ENCODE measurements around the gene POLR2C.
"Not testable (repeated sequence)": the region's sequence is repeated elsewhere in the genome, so short reads cannot be mapped to it uniquely, and the experiment has no call there.

POLR2C gene

GRCh38 chr16:57462209-57462977 is at the start of gene POLR2C:
Gene POLR2C, plus strand, starts transcription at chr16:57462679. Its CDS starts 46 bp downstream, at chr16:57462725.
- DNase-seq (ENCODE audit: insufficient read length, low spot score), result peak; percentile 82
- FAIRE-seq, result peak; percentile 96

GRCh38 chr16:57413301-57413730 is 49.2 kb upstream of the POLR2C start:
- no peak for DNase-seq (ENCODE audit: insufficient read length, low spot score)
- no peak for FAIRE-seq

DNA sequence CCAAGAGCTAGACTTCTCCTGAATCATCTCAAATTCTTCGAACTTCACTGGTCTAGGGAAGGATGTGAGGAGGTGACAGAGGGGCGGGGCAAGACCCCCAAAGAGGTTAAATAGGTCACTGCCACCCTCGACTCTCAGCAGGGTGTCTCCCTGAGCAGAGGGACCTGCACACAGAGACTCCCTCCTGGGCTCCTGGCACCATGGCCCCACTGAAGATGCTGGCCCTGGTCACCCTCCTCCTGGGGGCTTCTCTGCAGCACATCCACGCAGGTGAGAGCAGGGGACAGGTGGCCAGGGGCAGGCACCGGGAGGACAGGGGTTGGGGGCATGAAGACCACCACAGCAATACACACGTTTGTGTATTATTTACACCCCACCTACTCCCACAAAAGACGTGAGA is 48.7 kb upstream of the POLR2C start:
- FAIRE-seq, result no peak
- no peak for DNase-seq (ENCODE audit: insufficient read length, low spot score)

DNA sequence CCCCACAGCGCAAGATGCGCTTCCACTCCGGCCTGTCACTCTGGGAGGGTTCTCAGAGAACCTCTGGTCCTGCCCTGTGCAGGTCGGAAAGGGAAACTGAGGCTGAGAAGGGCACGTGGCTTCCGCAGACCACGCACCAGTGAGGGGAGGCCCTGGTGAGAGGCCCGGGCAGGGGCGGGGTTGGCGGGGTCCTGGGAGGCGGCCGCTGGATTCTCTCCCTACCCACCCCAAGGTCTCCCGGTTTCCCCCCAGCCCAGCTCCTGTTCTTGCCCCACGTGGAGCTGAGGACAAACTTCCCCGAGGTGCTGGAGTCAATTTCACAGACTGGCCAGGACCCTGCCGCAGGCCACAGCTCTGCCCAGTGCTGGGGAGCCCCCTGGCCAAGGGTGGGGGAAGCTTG is 46.4 kb upstream of the POLR2C start:
- FAIRE-seq (no peak), DNase-seq (ENCODE audit: insufficient read length, low spot score) (no peak)

DNA sequence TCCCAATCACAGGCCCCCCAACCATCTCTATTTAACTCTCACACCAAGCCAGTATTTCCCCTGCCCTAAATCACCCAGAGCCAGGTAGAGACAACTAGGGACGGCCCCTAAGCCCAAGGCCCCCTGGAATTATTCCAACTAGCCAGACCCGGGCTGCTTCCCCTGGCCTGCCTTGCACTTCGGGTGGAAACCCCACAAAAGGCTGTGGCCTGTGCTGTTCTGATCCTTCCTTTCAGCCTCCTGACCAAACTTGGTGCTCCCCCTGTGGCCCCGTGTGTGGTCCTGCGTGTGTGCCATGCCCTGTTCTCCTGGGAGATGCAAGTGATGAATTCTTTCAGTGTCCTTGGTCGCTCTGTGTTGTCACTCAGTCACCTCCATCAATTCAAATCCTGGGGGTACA is 43.0 kb upstream of the POLR2C start:
- FAIRE-seq, result no peak

GRCh38 chr16:57422026-57422944 is 40.2 kb upstream of the POLR2C start:
- FAIRE-seq (no peak), DNase-seq (ENCODE audit: insufficient read length, low spot score) (no peak)

More for the DNA sequence above, 43.0 kb upstream of the POLR2C start:
- no peak for DNase-seq (ENCODE audit: insufficient read length, low spot score)

- FAIRE-seq, result no peak
- DNase-seq (ENCODE audit: insufficient read length, low spot score), result no peak
Observed at GRCh38 chr16:57423152-57423551, 39.3 kb upstream of the POLR2C start.

DNA sequence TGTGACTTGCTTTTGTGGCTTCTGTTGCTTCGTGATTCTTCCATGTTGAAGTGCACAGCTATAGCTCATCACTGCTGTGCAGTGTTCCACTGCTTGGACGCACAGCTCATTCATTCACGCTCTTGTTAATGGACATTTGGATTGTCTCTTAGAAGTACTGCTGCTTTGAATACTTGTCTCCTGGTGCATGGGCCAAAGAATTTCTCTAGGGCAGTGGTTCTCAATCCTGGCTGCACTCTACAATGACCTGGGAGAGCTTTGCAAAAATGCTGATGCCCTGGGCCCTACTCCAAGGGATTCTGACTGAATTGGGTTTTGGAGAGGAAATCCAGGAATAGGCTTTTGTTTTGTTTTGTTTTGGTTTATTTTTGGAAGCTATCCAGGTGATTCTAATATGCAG is 37.9 kb upstream of the POLR2C start:
- FAIRE-seq (no peak), DNase-seq (ENCODE audit: insufficient read length, low spot score) (no peak)

GRCh38 chr16:57426356-57426755 is 36.1 kb upstream of the POLR2C start:
- FAIRE-seq (no peak), DNase-seq (ENCODE audit: insufficient read length, low spot score) (no peak)

DNA sequence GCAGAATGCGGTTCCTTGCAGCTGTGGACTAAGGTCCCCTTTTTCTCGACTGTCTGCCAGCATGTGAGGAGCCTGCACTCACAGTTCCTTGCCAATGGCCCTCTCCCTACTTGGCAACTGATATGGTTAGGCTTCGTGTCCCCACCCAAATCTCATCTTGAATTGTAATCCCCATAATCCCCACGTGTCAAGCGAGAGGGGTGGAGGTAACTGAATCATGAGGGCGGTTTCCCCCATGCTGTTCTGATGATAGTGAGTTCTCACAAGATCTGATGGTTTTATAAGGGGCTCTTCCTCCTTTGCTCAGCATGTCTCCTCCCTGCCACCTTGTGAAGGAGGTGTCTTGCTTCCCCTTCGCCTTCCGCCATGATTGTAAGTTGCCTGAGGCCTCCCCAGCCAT is 35.2 kb upstream of the POLR2C start:
- DNase-seq (ENCODE audit: insufficient read length, low spot score) (no peak), FAIRE-seq (no peak)

- no peak for DNase-seq (ENCODE audit: insufficient read length, low spot score)
- no peak for FAIRE-seq
Observed at GRCh38 chr16:57427824-57428223, 34.7 kb upstream of the POLR2C start.

DNA sequence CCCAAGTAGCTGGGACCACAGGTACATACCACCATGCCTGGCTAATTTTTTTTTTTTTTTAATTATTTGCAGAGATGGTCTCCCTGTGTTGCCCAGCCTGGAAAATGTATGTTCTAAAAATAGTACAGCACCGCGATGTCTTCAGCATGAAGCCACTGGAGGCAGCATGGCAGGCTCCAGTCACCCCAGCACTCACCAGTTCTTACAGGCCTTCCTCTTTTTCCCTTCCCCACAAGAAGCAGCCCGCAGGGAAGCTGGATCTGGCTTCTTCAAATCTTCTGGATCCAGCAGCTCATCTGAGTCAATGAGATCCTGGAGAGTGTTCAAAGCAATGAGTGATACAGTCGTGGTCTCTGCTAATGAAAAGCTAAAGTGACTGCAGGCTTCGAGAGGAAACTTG is 31.5 kb upstream of the POLR2C start:
- DNase-seq (ENCODE audit: insufficient read length, low spot score), result no peak
- FAIRE-seq, result no peak

DNA sequence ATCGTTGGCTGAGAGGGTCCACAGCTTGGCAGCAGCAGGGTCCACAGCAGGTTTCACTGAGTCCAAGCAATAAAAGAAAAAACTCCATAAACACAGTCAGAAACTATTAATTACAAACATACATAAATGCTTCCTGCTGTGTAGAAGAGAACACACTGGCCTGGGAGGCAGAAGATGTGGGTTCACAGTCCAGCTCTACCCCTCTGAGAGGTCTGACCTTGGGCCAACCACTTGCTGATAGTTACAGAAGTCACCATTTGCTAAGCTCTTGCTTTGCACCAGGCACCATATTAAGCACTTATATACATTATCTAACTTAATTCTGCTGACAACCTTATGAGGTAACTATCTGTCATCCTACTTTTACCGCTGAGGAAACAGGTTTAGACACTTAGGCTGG is 30.0 kb upstream of the POLR2C start:
- DNase-seq (ENCODE audit: insufficient read length, low spot score), result no peak
- FAIRE-seq, result no peak

DNA sequence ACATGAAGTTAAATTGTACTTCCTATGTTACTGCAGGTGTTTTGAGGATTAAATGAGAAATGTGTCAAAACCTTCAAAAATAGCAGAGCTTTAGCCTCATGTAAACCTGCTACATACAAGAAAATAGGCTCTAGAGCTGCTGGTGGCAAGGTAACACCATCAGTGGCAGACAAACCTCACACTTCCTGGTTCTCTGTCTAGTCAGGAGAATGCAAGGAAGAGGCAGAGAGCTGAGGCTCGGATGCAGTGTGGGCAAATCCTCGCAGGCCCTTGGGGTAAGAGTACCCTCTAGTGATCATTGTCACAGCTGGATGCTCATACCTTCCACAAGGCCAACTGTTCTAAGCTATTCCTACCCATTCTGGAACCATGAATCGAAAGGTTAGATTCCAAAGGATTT is 29.5 kb upstream of the POLR2C start:
- FAIRE-seq, result no peak
- no peak for DNase-seq (ENCODE audit: insufficient read length, low spot score)

- FAIRE-seq (no peak), DNase-seq (ENCODE audit: insufficient read length, low spot score) (no peak)
Observed at GRCh38 chr16:57434003-57434402, 28.5 kb upstream of the POLR2C start.

DNA sequence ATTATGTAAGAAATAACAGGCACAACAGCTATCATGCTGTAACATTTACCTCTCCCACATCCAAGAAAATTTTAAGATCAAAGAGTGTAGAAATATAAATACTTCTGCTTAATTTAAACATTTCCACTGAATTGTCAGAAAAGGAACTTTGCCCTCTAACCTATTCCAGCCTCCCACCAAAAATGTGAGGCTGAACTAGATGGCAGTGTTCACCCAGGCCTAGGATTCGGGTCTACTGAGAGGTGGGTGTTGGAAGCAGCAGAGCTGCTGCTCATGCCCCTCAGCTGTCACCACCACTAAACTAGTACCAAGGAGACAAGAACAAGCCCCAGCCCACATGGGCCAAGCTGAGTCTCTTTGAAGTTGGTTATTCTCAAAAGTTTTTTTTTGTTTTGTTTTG is 26.6 kb upstream of the POLR2C start:
- no peak for FAIRE-seq
- no peak for DNase-seq (ENCODE audit: insufficient read length, low spot score)

DNA sequence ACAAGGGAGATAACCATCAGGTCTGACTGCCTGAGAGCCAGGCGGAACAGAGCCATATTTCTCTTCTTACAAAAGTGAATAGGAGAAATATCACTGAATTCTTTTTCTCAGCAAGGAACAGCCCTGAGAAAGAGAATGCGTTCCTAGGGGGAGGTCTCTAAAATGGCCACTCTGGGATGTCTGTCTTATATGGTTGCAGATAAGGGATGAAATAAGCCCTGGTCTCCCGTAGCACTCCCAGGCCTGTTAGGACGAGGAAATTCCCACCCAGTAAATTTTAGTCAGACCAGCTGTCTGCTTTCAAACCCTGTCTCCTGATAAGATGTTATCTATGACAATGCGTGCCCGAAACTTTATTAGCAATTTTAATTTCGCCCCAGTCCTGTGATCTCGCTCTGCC is 22.5 kb upstream of the POLR2C start:
- DNase-seq (ENCODE audit: insufficient read length, low spot score); FAIRE-seq: not testable (repeated sequence)

- FAIRE-seq; DNase-seq (ENCODE audit: insufficient read length, low spot score): not testable (repeated sequence)
Observed at GRCh38 chr16:57440551-57440950, 21.9 kb upstream of the POLR2C start.

- no peak for DNase-seq (ENCODE audit: insufficient read length, low spot score)
- no peak for FAIRE-seq
Observed at GRCh38 chr16:57444711-57445110, 17.8 kb upstream of the POLR2C start.

- FAIRE-seq (no peak), DNase-seq (ENCODE audit: insufficient read length, low spot score) (no peak)
Observed at GRCh38 chr16:57445510-57445909, 17.0 kb upstream of the POLR2C start.

- FAIRE-seq (no peak), DNase-seq (ENCODE audit: insufficient read length, low spot score) (peak; percentile 21)
Observed at GRCh38 chr16:57446531-57447185, 15.8 kb upstream of the POLR2C start.
